Measurements from ENCODE around the gene G6PD.

DNA sequence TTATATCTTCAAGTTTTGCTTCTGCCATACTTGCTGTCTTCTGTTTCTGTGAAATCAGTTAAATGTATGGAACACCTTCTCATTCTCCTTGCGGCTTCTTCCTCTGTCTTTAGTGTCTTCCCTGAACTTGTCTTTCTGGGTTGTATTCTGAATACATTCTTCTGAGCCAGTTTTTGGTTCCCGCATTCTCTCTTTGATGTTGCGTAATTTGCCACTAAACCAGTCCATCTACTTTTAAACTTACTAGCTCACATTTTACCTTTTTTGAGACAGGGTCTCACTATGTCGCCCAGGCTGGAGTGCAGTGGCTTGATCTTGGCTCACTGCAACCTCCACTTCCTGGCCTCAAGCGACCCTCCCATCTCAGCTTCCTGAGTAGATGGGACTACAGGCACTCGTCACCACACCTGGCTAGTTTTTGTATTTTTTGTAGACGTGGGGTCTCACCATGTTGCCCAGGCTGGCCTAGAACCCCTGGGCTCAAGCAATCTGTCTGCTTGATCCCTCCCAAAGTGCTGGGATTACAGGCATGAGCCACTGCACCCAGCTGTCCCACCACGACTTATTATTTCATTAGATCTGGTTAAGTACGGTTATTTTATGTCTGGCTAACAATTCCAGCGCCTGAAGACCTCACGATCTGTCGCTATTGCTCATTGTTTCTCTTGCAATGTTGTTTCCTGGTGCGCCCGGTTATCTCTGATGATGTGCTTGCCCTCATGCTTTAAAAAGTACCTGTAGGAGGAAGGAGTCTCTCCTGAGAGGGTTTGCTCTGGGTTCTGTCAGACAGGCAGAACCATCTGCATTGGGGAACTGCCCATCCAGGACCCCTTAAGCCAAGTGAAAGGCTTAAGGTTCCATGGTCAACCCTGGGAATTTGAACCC, 20.8 kb downstream of the G6PD start:
- TF ChIP-seq GATA3 (IDR thresholded peaks at IDR 0.05; ENCODE audit: low read depth, low read length) (no peak), GATA2 (IDR thresholded peaks at IDR 0.05; ENCODE audit: low read depth, low read length) (no peak)

Measured in SH-SY5Y (cell line).